T-helper 9 cell (primary cell): ENCODE measurements around the gene LRP11.

Source experiments
- DNase-seq: peaks from one replicate; pipeline ENCODE4 v3.0.0-alpha.2; 2020

LRP11 gene

GRCh38 chr6:149777624-149778023 is 86.5 kb downstream of the LRP11 start:
- DNase-seq, result no peak

- no peak for DNase-seq
Observed at GRCh38 chr6:149771925-149772324, 92.2 kb downstream of the LRP11 start.

- DNase-seq, result no peak
Observed at GRCh38 chr6:149771185-149771584, 93.0 kb downstream of the LRP11 start.

GRCh38 chr6:149769676-149770075 is 94.5 kb downstream of the LRP11 start:
- DNase-seq, result no peak
